HG03066 (cell line): ENCODE measurements around the gene CCL4L2.
"Not testable (repeated sequence)": the region's sequence is repeated elsewhere in the genome, so short reads cannot be mapped to it uniquely, and the experiment has no call there.

Source experiments
- ATAC-seq: cut with Tn5 transposase; IDR thresholded peaks from one replicate; pipeline ENCODE4 v1.9.1; 2021; ENCODE audit warnings: low read depth; ENCODE audit not compliant: unreplicated experiment

CCL4L2 gene

GRCh38 chr17:36194832-36195433 lies 15.9 kb upstream of the CCL4L2 start:
- not testable (repeated sequence) for ATAC-seq

- no peak for ATAC-seq
Observed at GRCh38 chr17:36195434-36196130, 15.3 kb upstream of the CCL4L2 start.

GRCh38 chr17:36196131-36196486 lies 14.8 kb upstream of the CCL4L2 start:
- ATAC-seq: no peak

GRCh38 chr17:36197387-36197703 lies 13.5 kb upstream of the CCL4L2 start:
- peak; percentile 25 for ATAC-seq

GRCh38 chr17:36198831-36199465 lies 11.9 kb upstream of the CCL4L2 start:
- no peak for ATAC-seq

GRCh38 chr17:36201102-36201501 lies 9.8 kb upstream of the CCL4L2 start:
- not testable (repeated sequence) for ATAC-seq

- ATAC-seq: not testable (repeated sequence)
Observed at GRCh38 chr17:36201506-36201905, 9.4 kb upstream of the CCL4L2 start.

- no peak for ATAC-seq
Observed at GRCh38 chr17:36203335-36203734, 7.5 kb upstream of the CCL4L2 start.

GRCh38 chr17:36204724-36205500 lies 6.0 kb upstream of the CCL4L2 start:
- ATAC-seq: no peak

GRCh38 chr17:36205637-36206485 lies 5.0 kb upstream of the CCL4L2 start:
- no peak for ATAC-seq

- ATAC-seq: not testable (repeated sequence)
Observed at GRCh38 chr17:36206486-36206821, 4.4 kb upstream of the CCL4L2 start.

GRCh38 chr17:36207383-36207782 lies 3.5 kb upstream of the CCL4L2 start:
- not testable (repeated sequence) for ATAC-seq

GRCh38 chr17:36209575-36209974 lies 1.3 kb upstream of the CCL4L2 start:
- ATAC-seq: no peak

- not testable (repeated sequence) for ATAC-seq
Observed at GRCh38 chr17:36211484-36212271, 815 bp downstream of the CCL4L2 start.

GRCh38 chr17:36212272-36212605 lies 1.4 kb downstream of the CCL4L2 start:
- ATAC-seq: no peak

- no peak for ATAC-seq
Observed at GRCh38 chr17:36212966-36213365, 2.1 kb downstream of the CCL4L2 start.

GRCh38 chr17:36213695-36214094 lies 2.8 kb downstream of the CCL4L2 start:
- no peak for ATAC-seq

GRCh38 chr17:36214918-36215317 lies 4.1 kb downstream of the CCL4L2 start:
- ATAC-seq: no peak

GRCh38 chr17:36215406-36216308 lies 4.8 kb downstream of the CCL4L2 start:
- ATAC-seq: not testable (repeated sequence)
